ENCODE results near the gene TSPAN4. TPM values are rescaled to one million over a fixed set of nuclear protein-coding genes. Genes with fewer than 3 reads are reported as not detected.

Gene TSPAN4, protein sequence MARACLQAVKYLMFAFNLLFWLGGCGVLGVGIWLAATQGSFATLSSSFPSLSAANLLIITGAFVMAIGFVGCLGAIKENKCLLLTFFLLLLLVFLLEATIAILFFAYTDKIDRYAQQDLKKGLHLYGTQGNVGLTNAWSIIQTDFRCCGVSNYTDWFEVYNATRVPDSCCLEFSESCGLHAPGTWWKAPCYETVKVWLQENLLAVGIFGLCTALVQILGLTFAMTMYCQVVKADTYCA
- 112 TPM for polyA plus RNA-seq (2013, experiment 1 of 2; ENCODE audit: insufficient read length)
- polyA plus RNA-seq (2013, experiment 2 of 2; ENCODE audit: insufficient read length) = 112 TPM

DNA sequence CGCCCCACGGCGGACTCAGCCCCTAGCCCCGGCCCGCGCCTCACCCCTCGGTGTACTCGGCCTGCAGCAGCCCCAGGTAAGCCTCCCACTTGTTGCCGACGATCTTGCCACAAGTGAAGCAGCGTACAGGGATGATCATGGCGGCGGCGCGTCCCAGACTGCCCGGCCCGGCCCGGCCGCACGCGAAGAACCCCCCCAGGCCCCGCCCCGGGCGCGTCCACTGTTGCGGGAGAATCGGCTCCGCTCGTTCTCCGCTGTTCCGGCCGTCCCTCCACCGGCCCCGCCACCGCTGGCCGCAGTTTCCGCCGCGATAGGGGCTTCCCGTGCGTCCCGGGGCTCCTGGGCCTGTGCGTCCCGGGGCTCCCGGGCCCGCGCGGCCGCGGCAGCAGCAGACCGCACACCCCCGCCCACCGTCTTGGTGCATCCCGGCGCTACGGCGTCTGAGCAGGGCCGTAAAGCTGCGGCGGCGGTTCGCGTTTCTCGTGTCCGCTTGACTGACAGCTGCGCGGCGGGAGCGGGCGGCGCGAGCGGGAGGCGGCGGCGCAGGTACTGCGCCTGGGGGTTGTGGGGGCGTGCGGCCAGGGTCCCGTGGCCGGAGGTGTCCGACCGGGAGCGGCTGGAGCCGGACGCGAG is at the start of gene TSPAN4, which contains the start of gene POLR2L:
TSPAN4 (plus strand) TSS at position 483 of the 633 bp plus-strand sequence. CDS start 7,453 bp downstream, outside the sequence.
POLR2L (minus strand) TSS at position 160 of the 633 bp plus-strand sequence; CDS start at position 139, 21 bp downstream.
- DNase-seq = peak; percentile 89

DNA sequence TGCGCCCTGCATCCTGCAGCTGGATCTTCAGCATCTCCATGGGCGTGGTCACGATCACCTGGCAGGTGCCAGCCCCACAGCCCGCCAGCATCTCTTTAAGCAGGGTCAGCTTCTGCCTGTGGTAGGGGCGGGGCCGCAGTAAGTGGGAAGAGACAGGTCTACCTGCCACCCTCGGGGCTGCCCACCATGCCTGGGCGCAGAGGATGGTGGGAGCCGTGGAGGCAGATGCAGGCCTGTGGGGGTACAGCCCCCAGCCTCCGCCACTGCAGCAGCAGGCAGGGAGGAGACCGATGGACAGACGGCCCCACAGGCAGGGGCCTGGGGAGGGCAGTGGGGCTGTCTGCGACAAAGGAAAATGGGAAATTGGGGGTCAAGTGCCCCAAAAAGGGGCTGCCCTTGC is 49.8 kb upstream of the TSPAN4 start:
- DNase-seq = no peak

DNA sequence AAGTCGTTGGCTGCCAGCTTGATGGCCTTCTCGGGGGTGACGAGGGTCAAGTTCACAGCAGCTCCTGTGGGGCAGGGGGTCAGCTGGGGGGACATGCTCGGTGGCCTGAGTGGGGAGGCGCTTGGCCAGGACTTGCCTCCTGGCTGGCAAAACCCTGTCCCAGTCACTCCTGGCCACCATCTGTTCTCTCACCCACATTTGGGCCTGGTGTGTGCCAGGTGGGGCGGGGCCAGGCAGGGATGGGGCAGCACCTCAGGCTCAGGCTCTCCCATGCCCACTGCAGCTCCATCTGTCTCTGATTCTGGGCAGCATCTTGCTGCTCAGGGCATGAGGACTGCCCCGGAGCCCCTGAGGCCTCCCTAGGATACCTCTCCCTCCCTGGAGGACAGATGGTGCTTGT is 49.1 kb upstream of the TSPAN4 start:
- DNase-seq = no peak

DNA sequence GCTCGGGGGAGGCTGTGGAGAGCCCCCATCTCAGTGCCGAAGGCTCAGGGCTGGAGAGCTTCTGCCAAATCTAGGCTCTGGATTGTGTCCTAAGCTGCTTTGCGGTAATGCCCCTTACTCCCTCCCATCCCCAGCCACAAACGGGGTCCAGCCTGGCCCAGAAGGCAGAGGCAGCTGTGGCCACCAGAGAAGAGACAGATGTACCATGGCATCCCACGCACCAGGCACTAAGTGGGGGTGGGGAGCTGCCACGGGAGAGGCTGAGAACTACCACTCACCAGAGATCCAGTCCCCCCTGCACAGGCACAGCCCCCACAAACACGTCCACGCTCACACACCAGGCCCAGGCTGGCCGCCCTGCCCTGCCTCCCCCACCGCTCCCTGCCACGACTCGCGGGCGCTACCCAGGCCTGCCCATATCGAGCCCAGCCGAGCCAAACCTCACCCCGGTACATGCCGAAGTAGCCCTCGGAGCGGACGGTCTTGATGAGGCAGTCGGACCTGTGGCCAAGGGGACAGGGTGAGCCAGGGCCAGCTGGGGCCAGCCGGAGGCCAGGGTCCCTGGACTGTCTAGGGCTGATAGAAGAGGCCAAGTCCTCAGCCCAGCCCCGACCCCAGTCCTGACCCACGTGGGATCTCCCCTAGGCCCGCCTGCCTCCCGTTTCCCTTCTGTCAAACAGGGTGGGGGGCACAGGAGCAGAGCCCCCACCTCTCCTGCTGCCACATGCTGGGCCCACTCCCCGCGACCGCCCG is 48.5 kb upstream of the TSPAN4 start:
- no peak for DNase-seq

DNA sequence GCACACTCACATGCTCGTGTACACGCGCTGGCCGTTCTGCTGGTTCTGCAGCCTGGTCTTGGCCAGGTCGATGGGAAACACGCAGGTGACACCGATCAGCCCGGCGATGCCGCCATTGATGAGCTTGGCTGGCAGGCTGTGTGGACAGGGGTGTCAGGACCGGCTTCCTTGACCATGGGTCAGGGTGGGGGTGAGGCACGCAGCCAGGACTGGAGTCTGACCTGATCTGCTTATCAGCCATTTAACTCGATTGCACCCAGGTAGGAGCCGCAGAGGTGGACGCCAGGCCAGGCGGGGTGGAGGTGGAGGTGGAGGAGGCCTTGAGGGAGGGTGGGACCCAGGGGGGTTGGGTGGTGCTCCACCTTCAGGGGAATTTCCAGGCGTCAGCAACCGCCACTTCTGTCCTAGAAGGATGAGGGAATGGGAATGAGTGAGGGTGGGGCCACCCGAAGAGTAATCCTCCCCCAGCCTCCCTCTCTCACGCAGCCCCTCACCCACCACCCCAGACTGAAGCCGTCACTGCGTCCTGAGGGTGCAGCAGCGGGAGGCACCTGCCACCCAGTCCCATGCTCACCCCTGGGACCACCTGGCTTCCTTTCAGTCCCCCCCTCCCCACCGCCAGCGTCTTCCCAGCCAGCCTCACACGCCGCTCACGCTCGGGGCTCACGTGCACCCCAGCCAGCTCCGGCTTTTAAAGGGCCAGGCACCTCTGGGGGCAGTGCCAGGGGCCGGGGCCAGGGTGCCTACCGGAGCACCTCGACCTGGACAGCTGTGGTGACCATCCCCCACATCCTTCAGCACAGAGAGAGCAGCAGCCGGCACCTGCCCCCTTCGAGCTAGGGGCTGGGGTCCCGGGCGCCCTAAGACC is 47.7 kb upstream of the TSPAN4 start:
- DNase-seq = no peak

DNA sequence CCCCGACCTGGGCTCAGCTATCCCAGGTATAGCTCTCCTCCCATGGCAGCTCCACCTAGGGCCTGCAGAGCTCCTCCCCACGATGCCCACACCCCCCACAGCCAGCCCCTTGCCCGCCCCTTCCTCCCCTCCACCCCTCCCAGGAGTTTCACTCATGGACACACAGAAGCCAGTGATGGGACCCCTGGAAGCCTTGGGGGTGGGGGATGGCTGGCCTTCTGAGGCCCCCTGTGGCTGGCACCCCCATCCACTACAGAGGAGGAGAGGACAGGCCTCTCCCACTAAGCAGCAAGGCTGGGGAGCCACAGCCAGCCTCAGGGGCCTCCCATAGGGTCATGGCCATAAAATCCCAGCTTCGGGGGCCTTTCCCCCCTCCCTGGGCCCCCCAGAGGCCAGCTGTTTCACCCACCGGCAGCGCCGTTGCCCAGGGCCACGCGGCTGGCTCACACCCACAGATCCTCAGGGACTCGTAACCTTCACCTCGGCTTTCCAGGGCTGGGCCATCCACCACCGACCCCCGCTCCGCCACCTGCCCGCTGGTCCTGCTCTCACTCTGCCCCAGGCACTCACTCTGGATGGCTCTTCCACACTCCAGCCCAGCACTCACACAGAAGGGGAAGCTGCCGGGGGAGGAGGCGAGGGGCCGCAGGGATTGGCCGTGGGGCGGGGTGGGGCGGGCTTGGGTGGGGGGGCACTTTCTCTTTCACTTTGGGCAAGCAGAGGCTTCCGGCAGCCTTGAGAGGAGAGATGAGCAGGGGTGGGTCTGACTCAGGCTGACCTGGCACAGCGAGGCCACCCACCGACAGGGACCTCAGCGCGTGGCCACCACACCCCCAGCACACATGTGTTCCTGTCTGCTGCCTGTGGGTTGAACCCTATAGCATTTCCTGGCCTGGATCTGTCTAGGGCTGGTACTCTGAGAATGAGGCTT is 46.8 kb upstream of the TSPAN4 start:
- peak; percentile 89 for DNase-seq

DNA sequence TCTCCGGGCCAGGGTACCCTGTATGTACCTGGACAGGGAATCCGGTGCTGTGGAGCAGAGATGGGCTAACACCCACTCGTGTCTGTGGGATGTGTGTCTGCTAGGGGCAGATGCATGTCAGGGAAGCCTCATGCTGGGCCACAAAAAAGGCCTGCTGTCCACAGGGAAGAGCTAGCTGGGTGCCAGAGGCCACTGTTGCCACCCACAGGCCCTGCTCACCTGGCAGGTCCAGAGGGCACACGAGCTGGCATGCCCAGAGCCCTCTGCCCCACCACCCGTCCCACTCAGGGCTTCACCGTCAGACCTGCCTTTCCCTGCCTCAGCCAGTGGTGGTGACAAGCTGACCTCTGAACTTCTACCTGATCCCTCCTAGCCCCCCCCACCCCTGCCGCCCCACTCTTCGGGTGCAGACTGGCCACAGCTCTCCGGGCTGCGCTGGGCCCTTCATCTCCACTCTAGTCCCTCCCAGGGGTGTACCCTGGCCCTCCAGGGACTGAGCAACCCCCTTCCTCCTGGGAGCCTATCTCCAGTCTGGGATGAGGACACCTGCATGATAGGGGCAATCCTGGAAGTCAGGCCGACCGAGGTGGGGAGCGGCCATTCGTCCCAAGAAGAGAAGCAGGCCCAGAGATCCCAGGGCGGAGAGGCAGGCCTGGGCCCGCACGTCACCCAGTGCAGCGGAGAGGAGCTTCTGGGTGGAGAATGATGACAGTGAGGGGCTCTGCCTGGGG is 45.9 kb upstream of the TSPAN4 start:
- no peak for DNase-seq

DNA sequence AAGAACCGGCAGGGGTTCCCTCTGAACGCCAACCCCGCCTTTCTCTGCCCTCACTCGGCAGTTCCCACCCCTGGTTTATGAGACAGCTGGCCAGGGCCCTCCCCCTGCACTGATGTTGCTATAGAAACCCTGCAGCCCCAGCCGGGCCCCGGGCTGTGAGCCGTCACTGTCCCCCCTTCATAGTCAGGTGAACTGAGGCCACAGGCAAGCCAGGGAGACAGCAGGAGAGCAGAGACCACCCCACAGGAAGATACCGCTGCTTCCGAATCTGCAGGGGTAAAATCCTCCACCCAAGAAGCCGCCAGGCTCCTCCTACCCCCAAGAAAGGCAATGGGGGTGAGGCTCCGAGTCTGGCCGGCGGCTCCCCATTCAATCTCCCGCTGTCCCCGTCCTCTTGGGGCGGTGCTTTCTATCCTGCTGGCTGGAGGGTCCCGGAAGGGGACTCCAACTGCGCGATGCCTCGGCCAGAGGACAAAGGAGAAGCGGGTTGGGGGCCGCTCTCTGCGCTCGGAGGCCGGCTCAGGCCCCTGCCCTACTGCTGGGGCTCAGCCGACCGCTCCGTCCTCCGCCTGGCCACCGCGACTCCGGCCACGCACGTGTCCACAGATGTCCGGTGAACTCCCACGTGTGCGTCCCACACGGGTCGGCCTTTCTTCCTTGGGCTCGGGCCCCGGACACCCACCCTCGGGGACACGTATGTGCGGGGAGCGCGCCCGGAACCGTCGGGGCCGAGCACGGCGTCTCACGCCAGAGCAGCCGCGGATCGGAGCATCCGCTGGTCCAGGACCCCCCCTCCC is 45.2 kb upstream of the TSPAN4 start:
- DNase-seq = peak; percentile 90

DNA sequence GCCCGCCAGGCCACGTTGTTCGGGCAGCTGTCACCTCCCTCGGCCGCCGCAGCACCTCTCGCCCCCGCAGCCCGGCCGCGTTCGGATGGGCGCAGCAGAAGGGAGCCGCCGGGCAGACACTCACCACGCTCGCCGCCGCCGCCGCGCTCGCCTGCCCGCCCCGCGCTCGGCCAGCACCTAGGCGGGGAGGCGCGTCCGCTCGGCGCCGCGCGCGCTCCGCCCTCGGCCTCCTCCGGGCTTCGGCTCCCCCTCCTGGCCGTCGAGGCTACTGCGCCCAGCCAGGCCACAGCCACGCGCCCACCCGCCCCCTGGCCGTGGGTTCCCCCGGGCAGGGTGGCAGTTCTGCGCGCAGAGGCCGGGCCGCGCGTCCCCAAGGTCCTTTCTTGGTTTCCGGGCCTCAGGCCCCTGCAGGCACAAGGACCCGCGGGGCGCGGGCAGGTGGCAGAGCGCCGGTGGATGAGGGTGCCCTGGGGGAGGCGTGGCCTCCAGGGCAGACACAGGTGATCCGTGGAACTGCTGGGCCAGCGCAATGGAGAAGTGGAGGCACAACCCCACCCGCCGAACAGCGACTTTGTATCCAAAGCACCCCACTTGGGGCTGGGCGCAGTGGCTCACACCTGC is 44.4 kb upstream of the TSPAN4 start, which contains the start of gene SLC25A22:
SLC25A22 (minus strand) TSS at position 189 of the 621 bp plus-strand sequence. CDS start 3,275 bp downstream, outside the sequence.
- peak; percentile 78 for DNase-seq

DNA sequence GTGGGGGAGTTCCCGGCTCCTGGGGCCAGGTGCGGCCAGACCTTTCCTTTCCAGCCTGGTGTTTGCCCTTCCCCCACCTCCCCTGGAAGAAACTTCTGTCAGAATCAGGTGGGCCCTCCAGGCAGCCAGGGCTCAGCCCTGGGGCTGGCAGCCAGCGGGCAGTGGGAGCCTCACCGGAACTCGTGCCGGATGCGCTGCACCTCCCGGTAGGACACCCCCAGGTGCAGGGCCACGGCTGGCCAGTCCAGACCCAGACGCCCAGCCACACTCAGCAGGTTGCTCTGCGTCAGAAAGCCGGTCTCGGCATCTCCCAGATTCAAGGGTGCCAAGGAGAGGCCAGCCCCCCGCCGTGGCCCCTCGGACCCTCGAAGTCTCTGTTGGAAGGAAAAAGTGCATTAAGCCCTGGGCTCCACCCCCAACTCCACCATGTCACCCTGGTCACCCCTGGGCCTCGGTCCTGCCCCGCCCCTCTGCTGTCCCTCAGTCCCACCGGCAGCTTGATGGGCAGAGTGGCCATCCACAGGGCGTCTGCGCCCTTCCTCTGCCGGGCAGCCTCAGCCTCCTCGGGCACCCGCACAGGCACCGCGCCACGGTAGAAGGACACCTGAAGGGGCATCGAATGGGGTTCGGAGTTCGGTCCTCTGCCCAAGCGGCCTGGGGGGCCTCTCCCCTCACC is 42.9 kb upstream of the TSPAN4 start:
- no peak for DNase-seq

DNA sequence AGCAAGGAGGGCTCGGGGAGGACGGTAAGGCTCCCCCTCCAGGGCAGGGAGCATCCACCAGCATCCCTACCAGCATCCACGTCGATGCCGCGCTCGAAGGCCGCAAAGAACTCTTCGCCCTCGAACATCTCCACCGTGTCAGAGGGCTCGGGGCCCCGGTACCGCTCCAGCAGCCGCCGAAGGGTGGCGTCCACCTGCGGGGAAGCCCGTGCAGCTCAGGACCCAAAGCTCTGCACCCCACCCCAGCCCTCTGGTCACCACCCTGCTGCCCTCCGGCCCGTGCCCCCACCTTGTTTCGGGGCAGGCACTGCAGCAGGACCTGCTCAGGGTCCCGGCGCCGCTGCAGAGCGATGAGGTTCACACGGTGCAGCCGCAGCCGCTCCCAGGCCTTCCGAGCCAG is 42.2 kb upstream of the TSPAN4 start:
- no peak for DNase-seq

DNA sequence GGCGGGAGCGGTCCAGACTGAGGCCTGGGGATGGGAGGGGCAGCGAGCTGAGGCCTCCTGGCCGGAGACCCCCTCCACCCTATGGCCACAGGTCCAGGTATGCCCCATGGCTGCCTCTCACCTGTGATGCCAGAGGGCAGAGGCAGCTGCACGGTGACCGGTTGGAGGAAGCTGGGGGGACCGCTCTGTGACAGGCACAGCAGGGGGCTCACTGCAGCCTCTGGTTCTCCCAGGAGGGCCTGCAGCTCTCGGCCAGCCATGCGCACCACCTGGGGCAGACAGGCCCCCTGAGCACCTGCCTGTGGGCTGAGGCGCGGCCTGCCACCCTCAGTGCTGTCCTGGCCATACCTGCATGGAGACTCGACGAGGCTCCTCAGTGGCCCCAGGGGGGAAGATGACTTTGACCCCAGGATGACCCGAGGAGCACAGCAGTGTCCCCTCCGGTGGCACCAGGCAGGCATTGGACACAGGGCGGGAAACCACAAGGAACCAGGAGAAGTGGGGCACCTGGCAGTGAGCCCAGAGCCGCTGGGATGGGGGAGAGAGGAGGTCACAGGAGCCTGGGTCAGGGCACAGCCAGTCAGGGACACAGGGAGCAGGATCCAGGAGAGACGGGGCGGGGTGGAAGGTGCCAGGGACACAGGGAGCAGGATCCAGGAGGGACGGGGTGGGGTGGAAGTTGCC is 41.4 kb upstream of the TSPAN4 start:
- no peak for DNase-seq

DNA sequence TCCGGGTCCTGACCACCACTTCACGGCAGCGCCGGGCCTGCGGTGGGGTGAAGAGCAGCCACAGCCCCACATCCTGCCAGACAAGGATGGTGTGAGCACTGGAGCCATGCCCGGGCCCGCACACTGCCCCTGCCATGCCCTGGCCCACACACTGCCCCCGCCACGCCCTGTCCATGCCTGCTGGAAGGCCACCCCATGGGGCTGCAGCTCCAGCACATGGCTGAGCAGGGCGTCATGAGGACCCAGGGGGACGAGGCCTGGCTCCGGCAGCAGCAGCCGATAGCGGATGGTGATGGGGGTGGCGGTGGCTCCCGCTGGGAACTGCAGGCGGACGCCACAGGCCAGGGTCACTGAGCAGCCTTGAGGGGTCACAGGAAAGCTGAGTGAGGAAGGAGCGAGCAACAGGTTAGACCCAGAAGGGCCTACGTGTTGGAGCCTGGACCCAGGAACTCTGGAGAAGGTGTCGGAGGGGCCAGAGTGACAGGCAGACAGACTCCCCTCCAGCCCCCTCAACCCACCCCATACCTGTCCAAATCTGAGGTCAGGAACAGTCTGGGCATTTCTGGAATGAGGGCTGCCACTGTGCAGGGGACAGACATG is 40.5 kb upstream of the TSPAN4 start:
- DNase-seq = no peak

DNA sequence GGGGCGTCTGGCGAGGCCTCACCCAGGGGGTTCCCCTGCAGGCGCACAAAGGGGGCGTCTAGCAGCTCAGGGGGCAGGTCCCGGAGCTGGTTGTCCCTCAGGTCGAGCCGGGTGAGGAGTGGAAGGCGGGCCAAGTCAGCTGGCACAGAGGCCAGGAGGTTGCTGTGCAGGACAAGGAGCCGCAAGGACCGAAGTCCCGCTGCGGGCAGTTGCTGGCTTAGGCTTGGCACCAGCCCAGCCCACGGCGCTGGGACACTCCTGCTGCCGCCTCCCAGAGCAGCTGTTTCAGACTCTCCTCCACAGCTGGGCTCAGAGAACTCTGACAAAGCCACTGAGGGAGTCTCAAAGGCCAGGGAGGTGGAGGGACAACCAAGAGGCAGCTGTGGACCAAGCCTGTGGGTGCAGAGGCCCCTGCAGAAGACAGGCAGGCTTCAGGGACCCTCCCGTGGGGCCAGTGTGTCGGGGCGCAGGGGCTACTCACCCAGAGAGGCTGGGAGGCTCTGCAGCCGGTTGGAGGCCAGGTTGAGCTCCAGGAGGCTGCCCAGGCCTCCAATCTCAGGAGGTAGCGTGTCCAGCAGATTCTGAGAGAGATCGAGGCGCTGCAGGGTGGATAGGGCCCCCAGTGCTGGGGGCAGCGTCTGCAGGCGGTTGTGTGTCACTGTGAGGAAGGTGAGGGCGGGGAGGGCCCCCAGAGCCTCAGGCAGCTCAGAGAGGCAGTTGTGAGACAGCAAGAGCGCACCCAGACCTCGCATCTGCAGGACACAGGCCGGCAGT is 39.8 kb upstream of the TSPAN4 start:
- no peak for DNase-seq

DNA sequence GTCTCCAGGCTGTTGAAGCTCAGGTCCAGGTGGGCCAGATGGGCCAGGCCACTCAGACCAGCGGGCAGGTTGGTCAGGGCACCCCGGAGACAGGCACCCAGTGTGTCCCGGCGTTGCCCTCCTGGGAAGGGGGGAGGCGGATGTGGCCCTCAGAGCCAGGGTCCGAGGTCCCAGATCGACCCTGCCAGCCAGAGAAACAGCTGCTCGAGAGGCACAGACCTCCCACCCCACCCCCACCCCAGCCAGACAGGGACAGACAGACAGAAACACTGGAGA is 39.2 kb upstream of the TSPAN4 start:
- DNase-seq = no peak

DNA sequence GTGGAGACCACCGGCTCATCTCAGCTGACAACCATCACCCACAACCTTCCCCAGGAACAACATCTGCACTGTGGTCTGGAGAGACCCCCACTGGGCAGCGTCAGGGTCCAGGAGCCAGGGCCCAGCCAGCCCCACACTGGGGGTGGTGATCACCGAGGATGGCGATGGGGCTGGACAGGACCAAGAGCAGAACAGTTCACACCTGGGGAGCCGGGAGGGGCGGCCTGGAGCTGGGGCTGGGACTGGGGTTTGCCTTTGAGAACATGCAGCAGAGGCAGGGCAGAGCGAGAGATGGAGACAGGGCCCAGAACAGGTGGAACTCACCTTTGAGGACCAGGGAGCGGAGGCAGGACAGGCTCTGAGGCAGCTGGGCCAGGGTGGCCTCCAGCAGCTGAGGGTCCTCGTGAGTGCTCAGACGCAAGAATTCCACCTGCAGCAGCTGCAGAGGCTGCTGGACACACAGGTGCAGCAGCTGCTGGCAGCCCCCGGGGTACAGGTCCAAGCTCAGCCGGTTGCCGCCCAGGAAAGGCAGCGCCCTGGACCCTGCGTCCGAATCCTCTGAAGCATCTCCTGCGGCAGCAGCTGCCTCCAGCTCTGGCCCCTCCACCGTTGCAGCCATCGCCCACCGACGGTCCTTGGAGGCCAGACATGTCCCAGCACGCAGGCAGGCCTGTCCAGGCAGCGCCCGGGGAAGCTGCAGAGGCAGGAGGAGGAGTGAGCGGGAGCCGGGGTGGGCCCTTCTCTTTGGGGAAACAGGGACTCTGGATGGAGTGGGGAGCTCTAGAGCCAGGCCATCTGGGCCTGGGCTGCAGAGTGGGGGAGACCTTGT is 38.7 kb upstream of the TSPAN4 start:
- DNase-seq = no peak

All from fibroblast of skin of scalp (primary cell).